HEK293 (cell line): ENCODE measurements around the gene CSK.

ENCODE experiments used
- HOXA7 ChIP-seq: sonication (generic); formaldehyde crosslinking; IDR thresholded peaks from 2 replicates; pipeline ENCODE4 v1.8.1; 2022; ENCODE audit warnings: missing genetic modification reagents, borderline replicate concordance
- TCF7L2 ChIP-seq: IDR thresholded peaks from 2 replicates; pipeline ENCODE4 v1.6.1; 2011; ENCODE audit warnings: low read depth, mild to moderate bottlenecking, inconsistent platforms, low read length, moderate library complexity, borderline replicate concordance
- TF ChIP-seq, protein P1 (sequence below): fragments of 450-650 bp; formaldehyde crosslinking; IDR thresholded peaks from 2 replicates; pipeline ENCODE4 v1.5.1; 2016; ENCODE audit warnings: missing biosample characterization, missing genetic modification characterization

DNA sequence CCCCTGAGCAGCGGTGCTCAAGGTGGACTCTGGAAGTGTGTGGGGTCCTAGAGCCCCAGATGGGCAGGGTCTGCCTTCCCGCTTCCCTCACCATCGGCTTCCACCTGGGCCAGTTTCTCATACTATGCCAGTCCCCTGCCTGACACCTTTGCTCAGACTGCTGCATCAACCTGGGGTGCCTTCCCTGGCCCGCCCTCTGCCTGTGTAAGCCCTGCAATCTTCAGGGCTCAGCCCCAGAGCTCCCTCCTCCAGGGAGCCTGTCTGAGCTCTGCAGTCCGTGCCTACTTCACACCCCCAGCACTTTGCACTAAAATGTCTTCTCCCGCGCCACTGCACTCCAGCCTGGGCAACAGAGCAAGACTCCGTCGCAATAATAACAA lies 13.1 kb downstream of the CSK start:
- TF ChIP-seq TCF7L2 (no peak), HOXA7 (CRISPR knock-in tag) (no peak)
- TF ChIP-seq, protein P1, sequence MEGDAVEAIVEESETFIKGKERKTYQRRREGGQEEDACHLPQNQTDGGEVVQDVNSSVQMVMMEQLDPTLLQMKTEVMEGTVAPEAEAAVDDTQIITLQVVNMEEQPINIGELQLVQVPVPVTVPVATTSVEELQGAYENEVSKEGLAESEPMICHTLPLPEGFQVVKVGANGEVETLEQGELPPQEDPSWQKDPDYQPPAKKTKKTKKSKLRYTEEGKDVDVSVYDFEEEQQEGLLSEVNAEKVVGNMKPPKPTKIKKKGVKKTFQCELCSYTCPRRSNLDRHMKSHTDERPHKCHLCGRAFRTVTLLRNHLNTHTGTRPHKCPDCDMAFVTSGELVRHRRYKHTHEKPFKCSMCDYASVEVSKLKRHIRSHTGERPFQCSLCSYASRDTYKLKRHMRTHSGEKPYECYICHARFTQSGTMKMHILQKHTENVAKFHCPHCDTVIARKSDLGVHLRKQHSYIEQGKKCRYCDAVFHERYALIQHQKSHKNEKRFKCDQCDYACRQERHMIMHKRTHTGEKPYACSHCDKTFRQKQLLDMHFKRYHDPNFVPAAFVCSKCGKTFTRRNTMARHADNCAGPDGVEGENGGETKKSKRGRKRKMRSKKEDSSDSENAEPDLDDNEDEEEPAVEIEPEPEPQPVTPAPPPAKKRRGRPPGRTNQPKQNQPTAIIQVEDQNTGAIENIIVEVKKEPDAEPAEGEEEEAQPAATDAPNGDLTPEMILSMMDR: no peak
